GM23338 (cell line): ENCODE results near the gene MAP4K1. TPM values are rescaled to one million over a fixed set of nuclear protein-coding genes. Genes with fewer than 3 reads are reported as not detected.

Source experiments
- ATAC-seq: fragments of 200-7000 bp; cut with Tn5 transposase; 3 replicates; pipeline ENCODE4 v1.9.1; 2020
- DNase-seq: peaks from one replicate; pipeline ENCODE4 v3.0.0-alpha.2; 2015; ENCODE audit warnings: low spot score
- H2AFZ ChIP-seq: fragments of 200-600 bp; sonication (generic); 2 replicates; pipeline ENCODE4 v1.8.0; 2016; ENCODE audit warnings: antibody characterized with exemption, mild to moderate bottlenecking, moderate library complexity
- H3F3A ChIP-seq: fragments of 200-600 bp; sonication (generic); replicated peaks from 2 replicates; pipeline ENCODE4 v1.8.0; 2017; ENCODE audit warnings: antibody characterized with exemption, mixed run types, low read depth
- H3K27ac ChIP-seq: fragments of 200-600 bp; sonication (generic); 2 replicates; pipeline ENCODE4 v1.6.1; 2016; ENCODE audit warnings: low read depth
- H3K27me3 ChIP-seq: fragments of 200-600 bp; sonication (generic); 2 replicates; pipeline ENCODE4 v1.8.0; 2016; ENCODE audit warnings: mild to moderate bottlenecking, mixed run types, moderate library complexity; ENCODE audit not compliant: insufficient read depth
- H3K36me3 ChIP-seq: fragments of 200-600 bp; sonication (generic); 2 replicates; pipeline ENCODE4 v1.8.0; 2016; ENCODE audit warnings: mild to moderate bottlenecking; ENCODE audit not compliant: insufficient read depth
- H3K4me1 ChIP-seq: fragments of 200-600 bp; sonication (generic); 2 replicates; pipeline ENCODE4 v1.8.0; 2016; ENCODE audit warnings: mild to moderate bottlenecking, moderate library complexity; ENCODE audit not compliant: insufficient read depth
- H3K4me2 ChIP-seq: fragments of 200-600 bp; sonication (generic); 2 replicates; pipeline ENCODE4 v1.7.1; 2017; ENCODE audit warnings: mixed run types
- H3K4me3 ChIP-seq: fragments of 200-600 bp; sonication (generic); 2 replicates; pipeline ENCODE4 v1.6.1; 2016; ENCODE audit warnings: mixed run types
- H3K79me2 ChIP-seq: fragments of 200-600 bp; sonication (generic); replicated peaks from 2 replicates; pipeline ENCODE4 v1.8.0; 2017; ENCODE audit warnings: mild to moderate bottlenecking; ENCODE audit not compliant: insufficient read depth
- H3K9me2 ChIP-seq: fragments of 200-600 bp; sonication (generic); 2 replicates; pipeline ENCODE4 v1.8.0; 2017; ENCODE audit not compliant: insufficient read depth
- H4K20me1 ChIP-seq: fragments of 200-600 bp; sonication (generic); replicated peaks from 2 replicates; pipeline ENCODE4 v1.8.0; 2017; ENCODE audit warnings: mild to moderate bottlenecking; ENCODE audit not compliant: insufficient read depth
- H3K27ac Mint-ChIP-seq: 2 replicates; pipeline ENCODE4 v1.8.0; 2020; ENCODE audit warnings: inconsistent platforms, mild to moderate bottlenecking, moderate library complexity, mixed read lengths
- H3K27me3 Mint-ChIP-seq: 3 replicates; pipeline ENCODE4 v1.8.0; 2022; ENCODE audit warnings: low read depth, mild to moderate bottlenecking, moderate library complexity, mixed read lengths, inconsistent platforms; ENCODE audit not compliant: insufficient read depth, poor library complexity
- H3K36me3 Mint-ChIP-seq: 3 replicates; pipeline ENCODE4 v1.8.0; 2021; ENCODE audit warnings: low read depth, mild to moderate bottlenecking, inconsistent platforms, moderate library complexity, mixed read lengths
- H3K4me1 Mint-ChIP-seq: 3 replicates; pipeline ENCODE4 v1.8.0; 2020; ENCODE audit warnings: mild to moderate bottlenecking, inconsistent platforms, mixed read lengths
- H3K4me3 Mint-ChIP-seq: 3 replicates; pipeline ENCODE4 v1.8.0; 2021; ENCODE audit warnings: moderate library complexity, mild to moderate bottlenecking, inconsistent platforms, mixed read lengths
- H3K9me3 Mint-ChIP-seq: 3 replicates; pipeline ENCODE4 v1.8.0; 2020; ENCODE audit warnings: moderate library complexity, mild to moderate bottlenecking, inconsistent platforms, mixed read lengths
- CREB1 ChIP-seq: fragments of 250-450 bp; sonication (Bioruptor Pico); IDR thresholded peaks from 2 replicates; pipeline ENCODE4 v1.5.0; 2020; ENCODE audit warnings: low read depth, mild to moderate bottlenecking, moderate library complexity
- EZH2 ChIP-seq: fragments of 200-600 bp; sonication (generic); IDR thresholded peaks from one replicate; pipeline ENCODE4 v1.8.0; 2017; ENCODE audit warnings: antibody characterized with exemption, mild to moderate bottlenecking, low read depth; ENCODE audit not compliant: unreplicated experiment
- EZH2phosphoT487 ChIP-seq: fragments of 200-600 bp; sonication (generic); IDR thresholded peaks from one replicate; pipeline ENCODE4 v1.8.1; 2018; ENCODE audit warnings: antibody characterized with exemption; ENCODE audit not compliant: unreplicated experiment
- JUNB ChIP-seq: IDR thresholded peaks from one replicate; pipeline ENCODE4 v1.6.1; 2016; ENCODE audit warnings: antibody characterized with exemption; ENCODE audit not compliant: unreplicated experiment
- NANOG ChIP-seq: IDR thresholded peaks from 2 replicates; pipeline ENCODE4 v1.6.1; 2016; ENCODE audit warnings: antibody characterized with exemption, borderline replicate concordance
- POLR2AphosphoS5 ChIP-seq: IDR thresholded peaks from 2 replicates; pipeline ENCODE4 v1.6.1; 2016; ENCODE audit warnings: antibody characterized with exemption, low read depth
- STAT1 ChIP-seq: IDR thresholded peaks from one replicate; pipeline ENCODE4 v1.6.1; 2016; ENCODE audit warnings: antibody characterized with exemption; ENCODE audit not compliant: unreplicated experiment
- ZNF114 ChIP-seq: fragments of 250-450 bp; sonication (Bioruptor Pico); IDR thresholded peaks from 2 replicates; pipeline ENCODE4 v1.5.0; 2020; ENCODE audit warnings: mild to moderate bottlenecking, moderate library complexity
- ZNF331 ChIP-seq: fragments of 250-450 bp; sonication (Bioruptor Pico); IDR thresholded peaks from 2 replicates; pipeline ENCODE4 v1.5.0; 2020; ENCODE audit warnings: low read depth, mild to moderate bottlenecking, moderate library complexity
- polyA plus RNA-seq: library from polyadenylated mRNA; unstranded; fragments of >200 nt; fragmentation: Nextera tagmentation; extraction: Ambion mirVana; gene quantifications from 2 replicates; pipeline ENCODE4 v1.2.1, GENCODE V29; 2016
- total RNA-seq: library from RNA; depleted of rRNA; stranded (reverse); fragments of >200 nt; shearing (Covaris generic); gene quantifications from 2 replicates; pipeline ENCODE4 v1.2.3, GENCODE V29; 2014
- TF ChIP-seq, protein P1 (sequence below): IDR thresholded peaks from one replicate; pipeline ENCODE4 v1.6.1; 2018; ENCODE audit warnings: antibody characterized with exemption; ENCODE audit not compliant: unreplicated experiment
- TF ChIP-seq, protein P2 (sequence below): fragments of 250-450 bp; sonication (Bioruptor Pico); IDR thresholded peaks from 2 replicates; pipeline ENCODE4 v1.5.0; 2020; ENCODE audit warnings: mild to moderate bottlenecking, moderate library complexity
- TF ChIP-seq, protein P3 (sequence below), 2 experiments: fragments of 200-600 bp in 1 of 2; sonication (generic) in 1 of 2; conservative IDR thresholded peaks; 2 replicates each; pipeline versions ENCODE4 v1.5.1 to v1.6.1; 2016 to 2017; ENCODE audit warnings: antibody characterized with exemption in 2 of 2, low read depth in 2 of 2, mild to moderate bottlenecking in 2 of 2, moderate library complexity in 1 of 2
- TF ChIP-seq, protein P4 (sequence below): IDR thresholded peaks from 2 replicates; pipeline ENCODE4 v1.6.1; 2016; ENCODE audit warnings: antibody characterized with exemption

Gene MAP4K1
- total and polyA plus RNA-seq, 2 experiments from 2014 or later: 7.7 to 44.6 TPM

DNA sequence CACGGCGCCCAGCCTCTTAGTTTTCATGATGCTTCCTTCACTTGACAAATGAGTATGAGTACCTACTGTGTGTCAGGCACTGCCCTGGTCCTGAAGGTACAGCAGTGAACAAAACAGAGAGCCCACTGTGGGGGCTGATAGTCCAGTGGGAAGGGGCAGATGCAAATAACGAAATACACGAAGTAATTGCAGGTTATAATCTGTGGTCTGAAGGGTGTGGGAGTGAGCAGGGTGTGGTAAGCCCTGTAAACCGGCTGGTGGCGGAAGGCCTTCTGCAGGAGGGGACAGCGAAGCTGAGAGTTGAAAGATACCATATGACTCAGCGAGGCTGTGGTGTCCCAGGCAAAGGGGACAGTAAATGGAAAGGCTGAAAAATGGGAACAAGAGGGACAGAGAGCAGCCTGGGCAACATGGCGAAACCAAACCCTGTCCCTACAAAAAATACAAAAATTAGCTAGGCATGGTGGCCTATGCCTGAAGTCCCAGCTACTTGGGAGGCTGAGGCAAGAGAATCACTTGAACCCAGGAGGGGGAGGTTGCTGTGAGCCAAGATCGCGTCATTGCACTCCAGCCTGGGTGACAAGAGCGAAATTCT is 60.5 kb downstream of the MAP4K1 start:
- H3K4me1 Mint-ChIP-seq: no peaks in the 10 kb centered on the region
- peaks cover 45% of the 10 kb centered on the region for H3K36me3 Mint-ChIP-seq
- H3K9me3 Mint-ChIP-seq: no peaks in the 10 kb centered on the region
- peaks cover 6% of the 10 kb centered on the region for H3K27me3 Mint-ChIP-seq
- Histone ChIP-seq H3K9me2 (no peaks in the 10 kb centered on the region), H4K20me1 (no peaks in the 10 kb centered on the region), H3K79me2 (no peaks in the 10 kb centered on the region), H3K36me3 (no peaks in the 10 kb centered on the region), H3K27ac (peak overlapping the region; percentile 26; the same call in 1 of the 2 replicates), H3F3A (no peaks in the 10 kb centered on the region; the same call in 1 of the 2 replicates), H3K27me3 (no peaks in the 10 kb centered on the region), H3K4me3 (no peak overlapping the region), H3K4me2 (no peak overlapping the region), H2AFZ (no peak overlapping the region), H3K4me1 (no peaks in the 10 kb centered on the region)
- no peak for ATAC-seq
- H3K4me3 Mint-ChIP-seq: no peak overlapping the region; the same call in 2 of the 3 replicates
- TF ChIP-seq, protein P1, sequence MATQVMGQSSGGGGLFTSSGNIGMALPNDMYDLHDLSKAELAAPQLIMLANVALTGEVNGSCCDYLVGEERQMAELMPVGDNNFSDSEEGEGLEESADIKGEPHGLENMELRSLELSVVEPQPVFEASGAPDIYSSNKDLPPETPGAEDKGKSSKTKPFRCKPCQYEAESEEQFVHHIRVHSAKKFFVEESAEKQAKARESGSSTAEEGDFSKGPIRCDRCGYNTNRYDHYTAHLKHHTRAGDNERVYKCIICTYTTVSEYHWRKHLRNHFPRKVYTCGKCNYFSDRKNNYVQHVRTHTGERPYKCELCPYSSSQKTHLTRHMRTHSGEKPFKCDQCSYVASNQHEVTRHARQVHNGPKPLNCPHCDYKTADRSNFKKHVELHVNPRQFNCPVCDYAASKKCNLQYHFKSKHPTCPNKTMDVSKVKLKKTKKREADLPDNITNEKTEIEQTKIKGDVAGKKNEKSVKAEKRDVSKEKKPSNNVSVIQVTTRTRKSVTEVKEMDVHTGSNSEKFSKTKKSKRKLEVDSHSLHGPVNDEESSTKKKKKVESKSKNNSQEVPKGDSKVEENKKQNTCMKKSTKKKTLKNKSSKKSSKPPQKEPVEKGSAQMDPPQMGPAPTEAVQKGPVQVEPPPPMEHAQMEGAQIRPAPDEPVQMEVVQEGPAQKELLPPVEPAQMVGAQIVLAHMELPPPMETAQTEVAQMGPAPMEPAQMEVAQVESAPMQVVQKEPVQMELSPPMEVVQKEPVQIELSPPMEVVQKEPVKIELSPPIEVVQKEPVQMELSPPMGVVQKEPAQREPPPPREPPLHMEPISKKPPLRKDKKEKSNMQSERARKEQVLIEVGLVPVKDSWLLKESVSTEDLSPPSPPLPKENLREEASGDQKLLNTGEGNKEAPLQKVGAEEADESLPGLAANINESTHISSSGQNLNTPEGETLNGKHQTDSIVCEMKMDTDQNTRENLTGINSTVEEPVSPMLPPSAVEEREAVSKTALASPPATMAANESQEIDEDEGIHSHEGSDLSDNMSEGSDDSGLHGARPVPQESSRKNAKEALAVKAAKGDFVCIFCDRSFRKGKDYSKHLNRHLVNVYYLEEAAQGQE: no peak
- TF ChIP-seq, protein P2, sequence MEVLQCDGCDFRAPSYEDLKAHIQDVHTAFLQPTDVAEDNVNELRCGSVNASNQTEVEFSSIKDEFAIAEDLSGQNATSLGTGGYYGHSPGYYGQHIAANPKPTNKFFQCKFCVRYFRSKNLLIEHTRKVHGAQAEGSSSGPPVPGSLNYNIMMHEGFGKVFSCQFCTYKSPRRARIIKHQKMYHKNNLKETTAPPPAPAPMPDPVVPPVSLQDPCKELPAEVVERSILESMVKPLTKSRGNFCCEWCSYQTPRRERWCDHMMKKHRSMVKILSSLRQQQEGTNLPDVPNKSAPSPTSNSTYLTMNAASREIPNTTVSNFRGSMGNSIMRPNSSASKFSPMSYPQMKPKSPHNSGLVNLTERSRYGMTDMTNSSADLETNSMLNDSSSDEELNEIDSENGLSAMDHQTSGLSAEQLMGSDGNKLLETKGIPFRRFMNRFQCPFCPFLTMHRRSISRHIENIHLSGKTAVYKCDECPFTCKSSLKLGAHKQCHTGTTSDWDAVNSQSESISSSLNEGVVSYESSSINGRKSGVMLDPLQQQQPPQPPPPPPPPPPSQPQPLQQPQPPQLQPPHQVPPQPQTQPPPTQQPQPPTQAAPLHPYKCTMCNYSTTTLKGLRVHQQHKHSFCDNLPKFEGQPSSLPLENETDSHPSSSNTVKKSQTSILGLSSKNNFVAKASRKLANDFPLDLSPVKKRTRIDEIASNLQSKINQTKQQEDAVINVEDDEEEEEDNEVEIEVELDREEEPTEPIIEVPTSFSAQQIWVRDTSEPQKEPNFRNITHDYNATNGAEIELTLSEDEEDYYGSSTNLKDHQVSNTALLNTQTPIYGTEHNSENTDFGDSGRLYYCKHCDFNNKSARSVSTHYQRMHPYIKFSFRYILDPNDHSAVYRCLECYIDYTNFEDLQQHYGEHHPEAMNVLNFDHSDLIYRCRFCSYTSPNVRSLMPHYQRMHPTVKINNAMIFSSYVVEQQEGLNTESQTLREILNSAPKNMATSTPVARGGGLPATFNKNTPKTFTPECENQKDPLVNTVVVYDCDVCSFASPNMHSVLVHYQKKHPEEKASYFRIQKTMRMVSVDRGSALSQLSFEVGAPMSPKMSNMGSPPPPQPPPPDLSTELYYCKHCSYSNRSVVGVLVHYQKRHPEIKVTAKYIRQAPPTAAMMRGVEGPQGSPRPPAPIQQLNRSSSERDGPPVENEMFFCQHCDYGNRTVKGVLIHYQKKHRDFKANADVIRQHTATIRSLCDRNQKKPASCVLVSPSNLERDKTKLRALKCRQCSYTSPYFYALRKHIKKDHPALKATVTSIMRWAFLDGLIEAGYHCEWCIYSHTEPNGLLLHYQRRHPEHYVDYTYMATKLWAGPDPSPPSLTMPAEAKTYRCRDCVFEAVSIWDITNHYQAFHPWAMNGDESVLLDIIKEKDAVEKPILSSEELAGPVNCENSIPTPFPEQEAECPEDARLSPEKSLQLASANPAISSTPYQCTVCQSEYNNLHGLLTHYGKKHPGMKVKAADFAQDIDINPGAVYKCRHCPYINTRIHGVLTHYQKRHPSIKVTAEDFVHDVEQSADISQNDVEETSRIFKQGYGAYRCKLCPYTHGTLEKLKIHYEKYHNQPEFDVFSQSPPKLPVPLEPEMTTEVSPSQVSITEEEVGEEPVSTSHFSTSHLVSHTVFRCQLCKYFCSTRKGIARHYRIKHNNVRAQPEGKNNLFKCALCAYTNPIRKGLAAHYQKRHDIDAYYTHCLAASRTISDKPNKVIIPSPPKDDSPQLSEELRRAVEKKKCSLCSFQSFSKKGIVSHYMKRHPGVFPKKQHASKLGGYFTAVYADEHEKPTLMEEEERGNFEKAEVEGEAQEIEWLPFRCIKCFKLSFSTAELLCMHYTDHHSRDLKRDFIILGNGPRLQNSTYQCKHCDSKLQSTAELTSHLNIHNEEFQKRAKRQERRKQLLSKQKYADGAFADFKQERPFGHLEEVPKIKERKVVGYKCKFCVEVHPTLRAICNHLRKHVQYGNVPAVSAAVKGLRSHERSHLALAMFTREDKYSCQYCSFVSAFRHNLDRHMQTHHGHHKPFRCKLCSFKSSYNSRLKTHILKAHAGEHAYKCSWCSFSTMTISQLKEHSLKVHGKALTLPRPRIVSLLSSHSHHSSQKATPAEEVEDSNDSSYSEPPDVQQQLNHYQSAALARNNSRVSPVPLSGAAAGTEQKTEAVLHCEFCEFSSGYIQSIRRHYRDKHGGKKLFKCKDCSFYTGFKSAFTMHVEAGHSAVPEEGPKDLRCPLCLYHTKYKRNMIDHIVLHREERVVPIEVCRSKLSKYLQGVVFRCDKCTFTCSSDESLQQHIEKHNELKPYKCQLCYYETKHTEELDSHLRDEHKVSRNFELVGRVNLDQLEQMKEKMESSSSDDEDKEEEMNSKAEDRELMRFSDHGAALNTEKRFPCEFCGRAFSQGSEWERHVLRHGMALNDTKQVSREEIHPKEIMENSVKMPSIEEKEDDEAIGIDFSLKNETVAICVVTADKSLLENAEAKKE (CRISPR knock-in tag): no peak
- TF ChIP-seq POLR2AphosphoS5 (no peak), CREB1 (CRISPR knock-in tag) (no peak), ZNF114 (CRISPR knock-in tag) (no peak), NANOG (no peak), ZNF331 (CRISPR knock-in tag) (no peak), EZH2phosphoT487 (no peak), STAT1 (no peak), JUNB (no peak), EZH2 (no peak)
- TF ChIP-seq, protein P3, sequence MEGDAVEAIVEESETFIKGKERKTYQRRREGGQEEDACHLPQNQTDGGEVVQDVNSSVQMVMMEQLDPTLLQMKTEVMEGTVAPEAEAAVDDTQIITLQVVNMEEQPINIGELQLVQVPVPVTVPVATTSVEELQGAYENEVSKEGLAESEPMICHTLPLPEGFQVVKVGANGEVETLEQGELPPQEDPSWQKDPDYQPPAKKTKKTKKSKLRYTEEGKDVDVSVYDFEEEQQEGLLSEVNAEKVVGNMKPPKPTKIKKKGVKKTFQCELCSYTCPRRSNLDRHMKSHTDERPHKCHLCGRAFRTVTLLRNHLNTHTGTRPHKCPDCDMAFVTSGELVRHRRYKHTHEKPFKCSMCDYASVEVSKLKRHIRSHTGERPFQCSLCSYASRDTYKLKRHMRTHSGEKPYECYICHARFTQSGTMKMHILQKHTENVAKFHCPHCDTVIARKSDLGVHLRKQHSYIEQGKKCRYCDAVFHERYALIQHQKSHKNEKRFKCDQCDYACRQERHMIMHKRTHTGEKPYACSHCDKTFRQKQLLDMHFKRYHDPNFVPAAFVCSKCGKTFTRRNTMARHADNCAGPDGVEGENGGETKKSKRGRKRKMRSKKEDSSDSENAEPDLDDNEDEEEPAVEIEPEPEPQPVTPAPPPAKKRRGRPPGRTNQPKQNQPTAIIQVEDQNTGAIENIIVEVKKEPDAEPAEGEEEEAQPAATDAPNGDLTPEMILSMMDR (conservative IDR thresholded peaks at IDR 0.05; ENCODE audit: low read depth in 2 of 2): no peak
- TF ChIP-seq, protein P4, sequence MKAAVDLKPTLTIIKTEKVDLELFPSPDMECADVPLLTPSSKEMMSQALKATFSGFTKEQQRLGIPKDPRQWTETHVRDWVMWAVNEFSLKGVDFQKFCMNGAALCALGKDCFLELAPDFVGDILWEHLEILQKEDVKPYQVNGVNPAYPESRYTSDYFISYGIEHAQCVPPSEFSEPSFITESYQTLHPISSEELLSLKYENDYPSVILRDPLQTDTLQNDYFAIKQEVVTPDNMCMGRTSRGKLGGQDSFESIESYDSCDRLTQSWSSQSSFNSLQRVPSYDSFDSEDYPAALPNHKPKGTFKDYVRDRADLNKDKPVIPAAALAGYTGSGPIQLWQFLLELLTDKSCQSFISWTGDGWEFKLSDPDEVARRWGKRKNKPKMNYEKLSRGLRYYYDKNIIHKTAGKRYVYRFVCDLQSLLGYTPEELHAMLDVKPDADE: no peak
- DNase-seq: no peak
- peak overlapping the region; percentile 66 for H3K27ac Mint-ChIP-seq
